ENCODE data around the gene TMPRSS3.

Gene TMPRSS3

DNA sequence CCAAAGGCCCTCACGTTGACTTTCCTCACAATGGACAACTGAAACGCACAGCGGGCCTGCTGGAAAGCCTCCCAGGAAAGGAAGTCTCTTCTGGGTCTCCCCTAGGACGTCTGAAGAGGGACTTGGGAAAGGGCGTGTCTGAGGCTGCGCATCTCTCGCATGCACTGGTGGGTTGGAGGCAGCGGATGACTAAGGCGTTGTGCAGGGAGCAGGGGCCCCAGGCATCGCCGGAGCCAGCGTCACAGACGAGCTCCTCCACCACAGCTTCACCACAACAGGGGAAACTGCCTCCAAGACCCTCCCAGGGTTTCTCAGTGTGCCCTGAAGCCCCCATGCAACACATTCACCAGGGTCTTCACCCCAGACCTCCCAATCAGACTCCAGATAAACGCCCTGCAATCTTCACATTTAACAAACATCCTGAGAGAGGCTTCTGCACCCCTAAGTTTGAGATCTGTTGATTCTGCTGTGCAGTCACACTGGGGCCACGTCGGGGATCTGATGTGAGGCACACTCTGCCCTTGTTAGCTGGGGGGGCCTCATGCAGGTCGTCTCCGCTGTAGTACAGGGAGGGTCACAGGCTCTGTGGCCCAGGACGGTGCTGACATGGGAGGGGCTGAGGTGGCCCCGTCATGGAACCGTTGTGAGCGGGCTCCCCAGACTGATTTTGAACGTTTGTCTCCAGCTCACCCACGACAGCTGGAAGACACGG, 22.5 kb downstream of the TMPRSS3 start:
- DNase-seq (ENCODE audit: low read depth, low spot score) = no peak

GRCh38 chr21:42370894-42371654, 24.8 kb downstream of the TMPRSS3 start:
- no peak for DNase-seq (ENCODE audit: low read depth, low spot score)

DNA sequence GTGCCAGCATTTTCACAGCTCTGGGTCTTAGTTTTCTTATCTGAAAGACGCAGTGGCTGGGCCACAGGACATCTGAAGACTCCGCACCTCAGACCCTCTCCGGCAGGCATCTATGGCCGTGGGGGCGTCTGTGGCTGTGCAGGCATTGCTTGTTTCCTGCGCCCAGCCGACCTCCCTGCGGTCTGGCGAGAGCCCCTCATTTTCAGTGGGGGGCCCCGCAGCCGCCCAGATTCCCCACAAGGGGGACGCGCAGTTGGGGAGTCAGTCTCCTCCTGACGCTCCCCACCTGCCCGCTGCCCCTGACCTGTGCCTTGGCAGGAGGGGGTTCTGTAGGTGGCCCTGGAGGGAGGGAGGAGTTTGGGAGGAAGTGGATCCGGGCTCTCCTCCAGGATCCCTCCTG, 26.0 kb downstream of the TMPRSS3 start:
- no peak for DNase-seq (ENCODE audit: low read depth, low spot score)

GRCh38 chr21:42367367-42368165, 28.3 kb downstream of the TMPRSS3 start:
- DNase-seq (ENCODE audit: low read depth, low spot score) = no peak

GRCh38 chr21:42366292-42367010, 29.4 kb downstream of the TMPRSS3 start, which contains the start of gene TFF1:
Gene TFF1 (minus strand): TSS chr21:42366535. CDS start chr21:42366495, 40 bp downstream.
- no peak for DNase-seq (ENCODE audit: low read depth, low spot score)

DNA sequence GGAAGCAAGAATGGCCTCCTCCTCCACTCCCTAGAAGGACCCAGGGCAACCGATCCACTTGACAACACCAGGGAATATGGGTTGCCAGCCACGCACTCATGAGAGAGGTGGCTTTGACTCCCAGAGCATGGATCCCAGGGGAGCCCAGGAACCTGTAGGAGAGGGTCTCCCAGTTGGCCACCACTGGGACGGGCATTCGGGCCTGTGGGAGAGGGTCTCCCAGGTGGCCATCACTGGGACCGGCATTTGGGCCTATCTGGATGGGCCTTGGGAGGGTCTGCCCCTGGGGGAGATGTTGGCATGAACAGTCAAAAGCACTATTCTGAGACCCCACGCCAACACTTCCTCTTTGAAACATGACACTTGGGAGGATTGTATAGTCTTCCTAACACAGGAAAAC, 30.1 kb downstream of the TMPRSS3 start:
- DNase-seq (ENCODE audit: low read depth, low spot score) = no peak

DNA sequence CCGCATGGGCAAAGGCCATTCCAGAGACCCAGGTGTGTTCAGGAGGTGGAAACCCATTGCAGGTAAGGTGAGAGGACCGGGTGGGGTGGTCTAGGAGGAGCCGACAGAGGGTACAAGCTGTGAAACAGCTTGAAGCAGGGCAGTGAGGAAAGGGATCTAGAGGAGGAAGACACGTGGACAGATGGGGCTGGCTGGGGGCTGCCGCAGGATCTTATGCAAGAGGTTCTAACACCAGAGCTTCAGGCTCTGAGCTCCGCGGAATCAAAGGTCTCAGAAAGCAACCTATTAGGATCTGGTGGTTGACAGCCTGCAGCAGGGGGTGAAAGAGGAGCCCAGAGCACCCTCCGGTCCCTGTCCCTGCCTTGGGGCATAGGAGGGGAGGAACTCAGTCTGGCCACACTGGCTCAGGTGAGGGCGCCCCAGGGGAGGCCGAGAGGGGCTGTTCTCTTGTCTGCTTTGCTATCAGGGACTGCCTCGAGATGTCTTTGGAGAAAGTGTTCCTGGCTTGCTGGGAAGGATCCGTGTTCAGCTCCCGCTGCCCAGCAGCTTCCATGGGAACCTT, 31.5 kb downstream of the TMPRSS3 start:
- no peak for DNase-seq (ENCODE audit: low read depth, low spot score)

DNA sequence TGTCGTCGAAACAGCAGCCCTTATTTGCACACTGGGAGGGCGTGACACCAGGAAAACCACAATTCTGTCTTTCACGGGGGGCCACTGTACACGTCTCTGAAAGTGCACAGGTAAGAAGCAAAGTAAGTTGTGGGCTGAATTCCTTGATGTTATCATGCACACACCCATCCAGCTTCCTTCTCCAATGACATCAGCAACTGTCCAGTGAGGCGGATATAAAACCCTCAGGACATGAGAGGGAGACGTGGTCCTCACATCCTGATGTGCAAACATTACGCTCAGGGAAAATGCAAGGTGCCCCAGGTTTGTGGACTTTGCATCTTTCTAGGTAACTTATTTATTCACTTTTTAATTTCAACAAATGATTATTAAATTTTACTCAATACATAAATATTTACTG, 32.5 kb downstream of the TMPRSS3 start:
- DNase-seq (ENCODE audit: low read depth, low spot score) = no peak

GRCh38 chr21:42362700-42363099, 33.2 kb downstream of the TMPRSS3 start:
- no peak for DNase-seq (ENCODE audit: low read depth, low spot score)

- no peak for DNase-seq (ENCODE audit: low read depth, low spot score)
These were observed 33.7 kb downstream of the TMPRSS3 start for GRCh38 chr21:42362198-42362597.

DNA sequence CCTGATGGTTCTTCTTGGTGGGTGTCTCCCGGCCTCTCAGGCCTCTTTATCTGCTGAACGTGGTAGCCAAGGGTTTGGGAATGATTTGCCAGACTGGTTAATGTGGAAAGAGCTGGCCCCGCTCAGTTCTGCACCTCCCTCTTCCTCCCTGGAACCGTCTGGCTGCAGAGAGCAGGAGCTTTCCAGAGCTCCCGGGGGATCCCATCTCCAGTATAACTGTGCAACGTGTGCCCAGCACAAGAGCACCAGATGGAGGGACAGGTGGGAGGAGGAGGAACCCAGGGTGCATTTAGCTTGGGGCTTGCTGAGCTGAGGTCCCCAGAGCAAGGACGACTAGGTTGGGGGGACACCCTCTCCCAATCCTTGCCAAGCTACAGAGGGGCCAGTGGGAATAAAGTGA, 34.6 kb downstream of the TMPRSS3 start:
- DNase-seq (ENCODE audit: low read depth, low spot score) = no peak

DNA sequence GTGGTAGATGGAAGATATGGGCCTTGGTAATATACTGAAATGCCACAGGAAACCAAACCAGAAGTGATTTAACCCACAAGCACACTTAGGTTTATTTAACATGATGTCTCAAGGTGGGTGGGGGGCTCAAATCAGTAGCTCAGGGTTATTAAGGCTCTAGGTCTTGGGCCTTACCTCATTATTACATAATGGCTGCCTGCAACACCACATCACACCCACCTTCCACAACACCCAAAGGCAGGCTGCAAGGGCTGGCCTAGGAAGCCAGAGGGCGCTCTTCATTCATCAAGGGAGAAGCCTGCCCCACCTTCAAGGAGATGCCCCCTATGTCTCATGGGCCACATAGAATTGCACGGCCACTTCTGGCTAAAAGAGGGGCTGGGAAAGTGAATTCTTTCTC, 35.5 kb downstream of the TMPRSS3 start:
- DNase-seq (ENCODE audit: low read depth, low spot score) = no peak

GRCh38 chr21:42358937-42359336, 36.9 kb downstream of the TMPRSS3 start:
- DNase-seq (ENCODE audit: low read depth, low spot score) = no peak

- no peak for DNase-seq (ENCODE audit: low read depth, low spot score)
These were observed 37.6 kb downstream of the TMPRSS3 start for GRCh38 chr21:42358261-42358660.

- no peak for DNase-seq (ENCODE audit: low read depth, low spot score)
These were observed 38.5 kb downstream of the TMPRSS3 start for GRCh38 chr21:42357307-42357706.

DNA sequence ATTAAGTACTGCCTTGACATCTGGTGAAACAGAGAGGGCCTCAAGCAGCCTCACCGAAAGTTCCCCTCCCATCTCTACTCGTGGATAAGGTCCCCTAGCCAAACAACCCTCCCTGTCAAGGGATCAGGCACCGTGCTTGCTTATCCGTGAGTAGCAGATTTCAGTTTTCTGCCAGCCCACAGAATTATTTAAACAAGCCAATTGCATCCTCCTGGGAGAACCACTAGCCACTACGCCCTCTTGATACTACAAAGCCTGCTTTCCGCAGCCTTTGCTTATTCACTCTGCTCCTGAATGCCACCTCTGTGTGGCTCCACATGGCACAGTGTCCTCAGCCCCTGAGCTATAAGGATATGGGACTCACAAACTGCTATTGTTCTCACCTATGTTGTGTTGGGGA, 39.2 kb downstream of the TMPRSS3 start:
- no peak for DNase-seq (ENCODE audit: low read depth, low spot score)

- no peak for DNase-seq (ENCODE audit: low read depth, low spot score)
These were observed 39.8 kb downstream of the TMPRSS3 start for GRCh38 chr21:42356046-42356445.

GRCh38 chr21:42353623-42354022, 42.2 kb downstream of the TMPRSS3 start:
- no peak for DNase-seq (ENCODE audit: low read depth, low spot score)

GRCh38 chr21:42352441-42353095, 43.3 kb downstream of the TMPRSS3 start:
- DNase-seq (ENCODE audit: low read depth, low spot score) = no peak

- DNase-seq (ENCODE audit: low read depth, low spot score) = no peak
These were observed 44.0 kb downstream of the TMPRSS3 start for GRCh38 chr21:42351626-42352440.
